Uterus (tissue), 2 donors: Measurements from ENCODE around the gene EXOC3.

Experiments
- POLR2A ChIP-seq, 2 donors: fragments of 450-650 bp; IDR thresholded peaks; one replicate each; pipeline ENCODE4 v1.6.1; 2016; ENCODE audit warnings: antibody characterized with exemption in 2 of 2, mild to moderate bottlenecking in 1 of 2, moderate library complexity in 1 of 2
- TF ChIP-seq, protein P1 (sequence below), 4 experiments: fragments of 200-600 bp in 2 of 4; fragments of 450-650 bp in 2 of 4; sonication (generic) in 2 of 4; IDR thresholded peaks; one replicate each; pipeline ENCODE4 v1.5.1; 2016 to 2019; ENCODE audit warnings: antibody characterized with exemption in 4 of 4, mild to moderate bottlenecking in 2 of 4, moderate library complexity in 1 of 4

DNA sequence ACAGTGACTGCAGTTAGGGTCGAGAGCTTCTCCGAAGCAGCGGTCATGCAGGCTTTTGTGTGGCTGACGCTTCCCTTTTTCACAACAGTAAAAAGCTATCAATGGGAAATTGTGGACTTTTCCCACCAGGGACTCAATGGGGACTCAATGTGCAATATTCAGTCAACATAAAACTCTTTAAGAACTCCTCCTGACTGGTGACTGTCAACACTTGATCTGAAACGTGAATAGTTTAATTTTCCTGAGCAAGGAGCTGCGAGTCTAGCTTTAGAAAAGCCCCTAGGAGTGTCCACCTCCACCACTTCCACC is 28.7 kb downstream of the EXOC3 start:
- TF ChIP-seq POLR2A (IDR thresholded peaks at IDR 0.05) = no peak
- TF ChIP-seq, protein P1, sequence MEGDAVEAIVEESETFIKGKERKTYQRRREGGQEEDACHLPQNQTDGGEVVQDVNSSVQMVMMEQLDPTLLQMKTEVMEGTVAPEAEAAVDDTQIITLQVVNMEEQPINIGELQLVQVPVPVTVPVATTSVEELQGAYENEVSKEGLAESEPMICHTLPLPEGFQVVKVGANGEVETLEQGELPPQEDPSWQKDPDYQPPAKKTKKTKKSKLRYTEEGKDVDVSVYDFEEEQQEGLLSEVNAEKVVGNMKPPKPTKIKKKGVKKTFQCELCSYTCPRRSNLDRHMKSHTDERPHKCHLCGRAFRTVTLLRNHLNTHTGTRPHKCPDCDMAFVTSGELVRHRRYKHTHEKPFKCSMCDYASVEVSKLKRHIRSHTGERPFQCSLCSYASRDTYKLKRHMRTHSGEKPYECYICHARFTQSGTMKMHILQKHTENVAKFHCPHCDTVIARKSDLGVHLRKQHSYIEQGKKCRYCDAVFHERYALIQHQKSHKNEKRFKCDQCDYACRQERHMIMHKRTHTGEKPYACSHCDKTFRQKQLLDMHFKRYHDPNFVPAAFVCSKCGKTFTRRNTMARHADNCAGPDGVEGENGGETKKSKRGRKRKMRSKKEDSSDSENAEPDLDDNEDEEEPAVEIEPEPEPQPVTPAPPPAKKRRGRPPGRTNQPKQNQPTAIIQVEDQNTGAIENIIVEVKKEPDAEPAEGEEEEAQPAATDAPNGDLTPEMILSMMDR (IDR thresholded peaks at IDR 0.05) = no peak
